ENCODE data around the gene EXOC6B. TPM values are rescaled to one million over a fixed set of nuclear protein-coding genes. Genes with fewer than 3 reads are reported as not detected.

The EXOC6B gene
- total and polyA plus RNA-seq, 2 of the 8 experiments (the other 6 are each of a cell fraction or from before 2014, with no cell fraction given), result 13.5 to 33.0 TPM

DNA sequence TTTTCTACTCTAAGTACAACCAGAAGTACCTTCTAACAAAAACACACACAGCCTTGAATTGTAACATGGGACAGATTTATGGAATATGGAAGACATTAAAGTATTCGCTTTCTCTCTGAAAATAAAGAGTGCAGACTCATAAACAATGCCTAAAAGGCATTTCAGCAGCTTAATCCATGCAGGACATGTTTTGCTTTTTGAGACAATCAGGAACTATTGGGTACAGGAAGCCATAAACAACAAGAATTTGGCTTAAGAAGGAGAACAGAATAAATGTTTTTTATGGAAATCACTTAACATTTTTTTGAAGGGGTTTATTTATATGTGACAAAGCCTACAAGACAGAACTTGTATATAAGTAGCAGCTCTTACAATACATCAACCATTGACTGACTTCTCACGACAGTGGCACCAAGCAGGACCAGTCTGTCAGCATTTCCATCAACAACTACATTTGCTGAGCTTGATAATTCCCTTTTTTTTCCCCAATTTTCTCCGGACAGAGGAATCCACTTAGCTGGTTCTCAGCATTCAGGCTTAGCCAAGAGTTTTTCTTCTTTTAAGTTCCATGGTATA lies 140.1 kb downstream of the EXOC6B start (continued):
- TF ChIP-seq MAFK (IDR thresholded peaks at IDR 0.05; ENCODE audit: low read depth, low read length) (no peak), RXRA (IDR thresholded peaks at IDR 0.05; ENCODE audit: insufficient read depth, low read depth, low read length) (no peak), FOSL1 (IDR thresholded peaks at IDR 0.05; ENCODE audit: insufficient read depth, low read depth, low read length) (no peak), YY1 (IDR thresholded peaks at IDR 0.05; ENCODE audit: low read depth, low read length) (no peak)
